K562 (cell line): ENCODE results near the gene MYMX. TPM values are rescaled to one million over a fixed set of nuclear protein-coding genes. Genes with fewer than 3 reads are reported as not detected.

Experiments
- ARID4B ChIP-seq: sonication (generic); formaldehyde crosslinking; IDR thresholded peaks from 2 replicates; pipeline ENCODE4 v1.8.0; 2022; ENCODE audit warnings: mild to moderate bottlenecking, missing genetic modification reagents
- BCOR ChIP-seq: fragments of 450-650 bp; IDR thresholded peaks from 2 replicates; pipeline ENCODE4 v1.6.1; 2016
- CBX3 ChIP-seq, 2 experiments: IDR thresholded peaks; 1 replicate in 1 of 2; 2 replicates in 1 of 2; pipeline ENCODE4 v1.6.1; 2012; ENCODE audit warnings: inconsistent platforms in 2 of 2, low read length in 2 of 2, borderline replicate concordance in 1 of 2, control low read depth in 1 of 2
- CHD2 ChIP-seq: IDR thresholded peaks from 2 replicates; pipeline ENCODE4 v1.6.1; 2011; ENCODE audit warnings: low read depth, low read length
- FOS ChIP-seq: IDR thresholded peaks from 3 replicates; pipeline ENCODE4 v1.6.1; 2011; ENCODE audit not compliant: insufficient read length; ENCODE audit errors: extremely low read depth
- NR2C2 ChIP-seq, 2 experiments: fragments of 200-800 bp in 1 of 2; sonication (Bioruptor generic) in 1 of 2; sonication (generic) in 1 of 2; formaldehyde crosslinking in 1 of 2; IDR thresholded peaks; 2 replicates each; pipeline versions ENCODE4 v1.6.1 to v1.8.0; 2016 to 2022; ENCODE audit warnings: mild to moderate bottlenecking in 1 of 2, missing compliant biosample characterization in 1 of 2, missing genetic modification characterization in 1 of 2, missing genetic modification reagents in 1 of 2
- PHF8 ChIP-seq: fragments of 200-600 bp; sonication (generic); IDR thresholded peaks from 2 replicates; pipeline ENCODE4 v1.6.1; 2012; ENCODE audit warnings: mixed run types, mild to moderate bottlenecking, inconsistent platforms, low read length, moderate library complexity, borderline replicate concordance
- RERE ChIP-seq: sonication (generic); formaldehyde crosslinking; IDR thresholded peaks from 2 replicates; pipeline ENCODE4 v1.8.0; 2023; ENCODE audit warnings: missing genetic modification reagents, mild to moderate bottlenecking, borderline replicate concordance
- SMAD2 ChIP-seq: fragments of 150-350 bp; IDR thresholded peaks from 2 replicates; pipeline ENCODE4 v1.6.1; 2014; ENCODE audit warnings: low read depth, mild to moderate bottlenecking, low read length
- STAT5B ChIP-seq: fragments of 250-450 bp; sonication (Bioruptor Pico); IDR thresholded peaks from 2 replicates; pipeline ENCODE4 v1.8.0; 2021; ENCODE audit warnings: mild to moderate bottlenecking, inconsistent platforms
- TCF7 ChIP-seq: sonication (generic); IDR thresholded peaks from 2 replicates; pipeline ENCODE4 v1.6.1; 2016; ENCODE audit warnings: antibody characterized with exemption, borderline replicate concordance
- ZBTB1 ChIP-seq: sonication (generic); formaldehyde crosslinking; IDR thresholded peaks from 2 replicates; pipeline ENCODE4 v1.8.1; 2023; ENCODE audit warnings: missing genetic modification reagents, low read depth, mild to moderate bottlenecking, borderline replicate concordance
- ZNF12 ChIP-seq: sonication (generic); formaldehyde crosslinking; IDR thresholded peaks from 2 replicates; pipeline ENCODE4 v1.4.0; 2020; ENCODE audit warnings: mild to moderate bottlenecking, missing genetic modification reagents
- ZNF134 ChIP-seq: fragments of 250-450 bp; sonication (Bioruptor Pico); conservative IDR thresholded peaks from 2 replicates; pipeline ENCODE4 v1.4.0; 2020
- ZNF239 ChIP-seq: fragments of 250-450 bp; sonication (Bioruptor Pico); IDR thresholded peaks from 2 replicates; pipeline ENCODE4 v1.4.0; 2020; ENCODE audit warnings: mild to moderate bottlenecking
- ZNF3 ChIP-seq: fragments of 250-450 bp; sonication (Bioruptor Pico); IDR thresholded peaks from 2 replicates; pipeline ENCODE4 v1.5.0; 2021; ENCODE audit warnings: mild to moderate bottlenecking, moderate library complexity
- ZNF511 ChIP-seq: sonication (generic); formaldehyde crosslinking; IDR thresholded peaks from 2 replicates; pipeline ENCODE4 v1.8.0; 2022; ENCODE audit warnings: mild to moderate bottlenecking, missing genetic modification reagents
- ZNF780A ChIP-seq: fragments of 250-450 bp; sonication (Bioruptor Pico); IDR thresholded peaks from 2 replicates; pipeline ENCODE4 v1.5.0; 2021; ENCODE audit warnings: mild to moderate bottlenecking
- polyA plus RNA-seq, 8 experiments: library from polyadenylated mRNA; depleted of rRNA in 4 of 8; stranded (reverse) in 5 of 8; unstranded in 3 of 8; fragments of >200 nt; fragmentation: Nextera tagmentation in 2 of 8; fragmentation: Illumina TruSeq in 1 of 8; extraction: Ambion mirVana in 2 of 8; extraction: Trizol in 1 of 8; gene quantifications; 2 replicates each; pipeline versions ENCODE4 v1.2.1 to v1.2.3, GENCODE V29; 2011 to 2014; ENCODE audit warnings: inconsistent platforms in 1 of 8, missing spikeins in 1 of 8
- total RNA-seq, 7 experiments: library from RNA; depleted of rRNA in 6 of 7; stranded (reverse); fragments of >200 nt in 6 of 7; fragmentation: Illumina TruSeq in 2 of 7; extraction: Trizol in 2 of 7; gene quantifications; 2 replicates each; pipeline versions ENCODE4 v1.2.1 to v1.2.3, GENCODE V29; 2011 to 2021; ENCODE audit warnings: low replicate concordance in 1 of 7

The MYMX gene
- total and polyA plus RNA-seq, 9 of the 15 experiments (the other 6 are each of a cell fraction or from before 2014, with no cell fraction given) = 0.12 TPM; not detected in 8

GRCh38 chr6:44246663-44247337 lies 30.1 kb downstream of the MYMX start, which contains the start of gene HSP90AB1 (continued):
- TF ChIP-seq RERE (CRISPR knock-in tag) (no peak), ZNF780A (CRISPR knock-in tag) (peak; percentile 68; the same call in 1 of the 2 replicates), ZNF511 (CRISPR knock-in tag) (peak; percentile 69), ZNF3 (CRISPR knock-in tag) (0 out of 2 replicates have a peak, but pooled peaks have one; percentile 37), BCOR (peak; percentile 89), ZNF239 (CRISPR knock-in tag) (no peak), CHD2 (peak; percentile 92), ZNF134 (CRISPR knock-in tag) (no peak), STAT5B (CRISPR knock-in tag) (no peak), ZNF12 (CRISPR knock-in tag) (no peak), CBX3 (IDR thresholded peaks at IDR 0.05; ENCODE audit: borderline replicate concordance in 1 of 2, low read length in 2 of 2) (peak in 1 of 2 experiments; percentile 87; a peak in 2 of 3 replicates), ZBTB1 (CRISPR knock-in tag) (no peak), FOS (no peak), SMAD2 (no peak), ARID4B (CRISPR knock-in tag) (peak; percentile 90; the same call in 1 of the 2 replicates), NR2C2 (CRISPR knock-in tag; IDR thresholded peaks at IDR 0.05) (peak; percentile 54; the same call in 1 of the 2 replicates), NR2C2 (tag; IDR thresholded peaks at IDR 0.05) (no peak; the same call in 1 of the 2 replicates), PHF8 (peak; percentile 99), TCF7 (0 out of 2 replicates have a peak, but pooled peaks have one; percentile 41)
